ENCODE results near the gene PLPPR3.

PLPPR3 gene

DNA sequence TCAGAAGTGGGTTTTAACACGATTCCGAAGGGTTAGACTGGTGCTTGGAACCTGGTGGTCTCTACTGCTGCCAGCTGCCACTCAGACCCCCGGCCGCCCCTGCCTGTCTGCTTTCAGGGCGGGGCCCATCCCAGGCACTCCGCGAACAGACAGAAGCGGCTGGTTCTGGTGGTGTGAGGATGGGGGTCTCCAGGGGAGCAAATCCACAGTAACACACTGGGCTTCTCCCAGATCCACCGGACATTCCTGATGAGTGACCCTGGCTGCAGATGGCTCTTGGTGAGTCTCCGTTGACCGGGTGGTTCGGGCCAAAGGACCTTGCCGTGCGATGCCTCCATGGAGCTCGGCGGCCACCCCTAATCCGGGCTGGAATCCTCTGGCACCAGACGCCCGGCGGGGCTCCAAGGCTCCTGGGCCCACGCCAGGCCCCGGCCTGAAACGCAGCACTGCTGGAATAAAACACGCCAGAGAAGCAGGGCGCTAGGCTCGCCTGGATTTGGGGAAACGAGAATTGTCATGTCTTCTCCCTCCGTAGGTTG lies 26.6 kb downstream of the PLPPR3 start:
- DNase-seq: no peak

DNA sequence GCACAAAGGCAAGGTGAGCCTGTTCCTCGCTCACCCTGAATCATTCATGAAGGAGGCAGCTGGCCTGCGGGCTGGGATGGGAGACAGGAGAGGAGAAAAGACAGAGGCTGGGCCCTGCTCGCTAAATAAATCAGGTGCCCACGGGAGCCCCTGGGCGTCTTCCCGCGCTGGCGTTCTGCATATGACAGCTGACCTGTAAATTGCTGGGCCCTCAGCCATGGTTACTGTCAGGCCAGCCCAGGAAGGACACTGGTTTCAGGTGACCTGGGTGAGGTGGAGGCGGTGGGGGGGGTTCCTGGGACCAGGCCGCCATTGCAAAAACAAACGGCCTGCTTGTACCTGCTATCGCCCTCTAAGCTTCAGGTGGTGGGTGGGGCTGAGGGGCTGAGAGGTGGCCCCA lies 27.9 kb downstream of the PLPPR3 start:
- DNase-seq: no peak

GRCh38 chr19:792306-792885 lies 29.4 kb downstream of the PLPPR3 start:
- DNase-seq: no peak

DNA sequence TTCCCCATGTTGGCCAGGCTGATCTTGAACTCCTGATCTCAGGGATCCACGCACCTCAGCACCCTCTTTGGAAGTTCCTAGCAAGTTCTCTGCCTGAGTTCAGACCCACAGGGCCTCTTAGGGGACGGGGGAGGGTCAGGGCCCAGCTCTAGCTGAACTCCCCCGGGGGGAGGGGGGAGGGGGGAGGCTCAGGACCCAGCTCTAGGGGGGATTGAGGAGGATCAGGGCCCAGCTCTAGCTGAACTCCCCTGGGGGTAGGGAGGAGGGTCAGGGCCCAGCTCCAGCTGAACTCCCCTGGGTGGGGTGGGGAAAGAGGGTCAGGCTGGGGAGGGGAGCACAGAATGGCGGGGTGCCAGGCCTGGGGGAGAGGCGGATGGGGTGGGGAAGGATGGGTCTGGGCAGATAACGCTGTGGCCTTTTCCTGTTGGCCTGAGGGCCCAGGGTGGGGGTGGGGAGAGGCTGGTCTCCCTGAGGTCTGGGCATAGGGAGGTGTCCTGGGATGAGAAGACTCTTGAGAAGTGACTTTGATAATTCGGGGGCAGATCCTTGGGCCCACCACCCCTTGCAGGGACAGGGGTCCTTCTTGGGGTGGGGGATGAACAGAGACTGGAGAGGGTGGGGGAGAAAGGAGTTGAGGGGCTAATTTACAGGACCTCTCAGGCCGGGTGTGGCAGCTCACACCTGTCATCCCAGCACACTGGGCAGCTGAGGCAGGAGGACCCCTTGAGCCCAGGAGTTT lies 30.0 kb downstream of the PLPPR3 start:
- no peak for DNase-seq

DNA sequence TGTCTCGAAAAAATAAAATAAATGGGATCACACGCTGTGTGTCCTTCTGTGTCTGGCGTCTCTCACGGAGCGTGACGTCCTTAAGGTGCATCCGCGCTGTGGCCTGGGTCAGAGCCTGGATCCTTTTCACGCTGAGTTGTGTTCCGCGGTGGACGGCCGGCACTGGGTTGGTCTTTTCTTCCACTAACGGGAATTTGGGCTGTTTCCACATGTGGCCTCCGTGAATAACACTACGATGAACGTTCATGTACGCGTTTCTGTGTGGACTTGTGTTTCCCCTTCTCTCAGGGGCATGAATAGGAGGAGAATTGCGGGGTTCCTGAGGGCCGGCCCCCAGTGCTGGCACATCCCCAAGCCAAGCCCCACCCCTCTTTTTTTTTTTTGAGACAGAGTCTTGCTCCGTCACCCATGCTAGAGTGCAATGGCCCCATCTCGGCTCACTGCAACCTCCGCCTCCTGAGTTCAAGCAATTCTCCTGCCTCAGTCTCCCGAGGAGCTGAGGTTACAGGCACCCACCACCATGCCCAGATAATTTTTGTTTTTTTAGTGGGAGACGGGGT lies 30.7 kb downstream of the PLPPR3 start:
- no peak for DNase-seq

DNA sequence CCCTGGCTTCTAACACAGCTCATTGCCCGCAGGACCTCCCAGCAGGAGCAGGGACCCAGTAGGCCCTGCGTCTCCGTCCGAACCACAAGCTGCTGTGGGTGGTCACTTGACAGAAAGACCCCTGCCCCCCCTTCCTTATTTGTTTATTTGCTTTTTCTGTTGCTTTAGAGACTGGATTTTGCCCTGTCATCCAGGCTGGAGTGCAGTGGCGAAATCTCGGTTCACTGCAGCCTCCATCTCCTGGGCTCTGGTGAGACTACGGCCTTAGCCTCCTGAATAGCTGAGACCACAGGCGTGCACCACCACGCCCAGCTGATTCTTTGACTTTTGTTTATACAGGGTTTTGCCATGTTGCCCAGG lies 32.1 kb downstream of the PLPPR3 start:
- DNase-seq: no peak

DNA sequence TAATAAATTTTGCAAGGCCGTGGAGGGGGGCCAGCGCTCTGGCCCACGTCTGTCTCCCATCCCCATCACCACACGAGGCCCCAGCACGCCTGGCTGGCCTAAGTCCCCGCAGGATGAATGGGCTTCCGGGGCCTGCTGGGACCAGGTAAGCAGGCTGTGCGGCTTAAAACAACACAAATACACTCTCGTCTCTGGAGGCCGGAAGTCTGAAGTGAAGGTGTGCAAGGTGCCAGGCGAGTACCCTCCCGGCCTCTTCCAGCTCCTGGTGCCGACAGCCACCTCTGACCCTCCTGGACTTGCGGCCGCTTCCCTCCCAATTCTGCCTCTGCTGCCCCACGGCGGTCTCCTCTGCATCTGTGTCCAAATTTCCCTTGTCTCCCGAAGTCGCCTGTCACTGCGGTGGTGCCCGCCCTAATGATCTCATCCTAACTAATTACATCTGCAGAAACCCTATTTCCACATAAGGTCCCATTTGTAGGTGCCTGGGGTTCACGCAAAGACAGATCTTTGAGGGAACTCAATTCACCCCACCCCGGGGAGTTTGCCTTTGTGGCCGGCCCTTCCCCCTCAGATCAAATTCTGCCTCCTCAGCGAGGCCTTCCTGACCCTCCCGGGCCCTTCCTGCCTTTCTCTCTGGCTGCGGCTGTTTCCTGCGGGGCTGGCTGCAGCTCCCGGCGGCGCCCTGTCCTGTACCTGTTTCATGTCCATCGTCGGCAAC lies 32.6 kb downstream of the PLPPR3 start:
- DNase-seq: no peak

DNA sequence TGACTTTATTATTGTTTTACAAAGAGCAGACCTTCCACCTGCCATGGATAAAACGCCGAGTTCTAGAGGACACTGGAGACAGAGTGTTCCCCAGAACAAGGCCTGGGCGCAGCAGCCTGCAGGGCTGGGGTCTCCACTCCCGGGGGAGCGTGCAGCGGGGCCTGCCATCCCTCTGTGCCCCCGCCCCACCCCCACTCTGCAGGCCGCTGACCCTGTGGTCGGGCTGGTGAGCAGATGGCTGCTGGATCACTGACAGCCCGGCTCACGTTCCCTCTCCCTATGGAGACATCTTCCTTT lies 33.1 kb downstream of the PLPPR3 start:
- no peak for DNase-seq

DNA sequence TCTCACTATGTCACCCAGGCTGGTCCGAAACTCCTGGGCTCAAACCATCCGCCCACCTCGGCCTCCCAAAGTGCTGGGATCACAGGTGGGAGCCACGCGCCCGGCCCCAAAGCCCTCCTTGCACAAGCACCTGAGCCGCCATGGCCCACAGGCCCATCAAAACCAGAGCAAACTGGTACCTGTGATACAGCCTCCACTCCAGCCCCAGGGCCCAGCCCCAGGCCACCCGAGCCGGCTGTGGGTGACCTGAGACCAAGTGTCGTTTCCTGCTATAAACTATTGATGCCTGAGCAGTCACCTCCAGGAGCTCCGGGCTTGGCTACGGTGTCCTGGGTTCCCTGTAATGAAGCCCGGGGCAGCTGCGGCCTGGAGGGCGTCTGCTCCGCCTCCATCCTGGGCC lies 34.2 kb downstream of the PLPPR3 start:
- no peak for DNase-seq

GRCh38 chr19:784541-784940 lies 37.2 kb downstream of the PLPPR3 start:
- DNase-seq: no peak

- DNase-seq: no peak
Observed at GRCh38 chr19:782878-783668, 38.7 kb downstream of the PLPPR3 start.

DNA sequence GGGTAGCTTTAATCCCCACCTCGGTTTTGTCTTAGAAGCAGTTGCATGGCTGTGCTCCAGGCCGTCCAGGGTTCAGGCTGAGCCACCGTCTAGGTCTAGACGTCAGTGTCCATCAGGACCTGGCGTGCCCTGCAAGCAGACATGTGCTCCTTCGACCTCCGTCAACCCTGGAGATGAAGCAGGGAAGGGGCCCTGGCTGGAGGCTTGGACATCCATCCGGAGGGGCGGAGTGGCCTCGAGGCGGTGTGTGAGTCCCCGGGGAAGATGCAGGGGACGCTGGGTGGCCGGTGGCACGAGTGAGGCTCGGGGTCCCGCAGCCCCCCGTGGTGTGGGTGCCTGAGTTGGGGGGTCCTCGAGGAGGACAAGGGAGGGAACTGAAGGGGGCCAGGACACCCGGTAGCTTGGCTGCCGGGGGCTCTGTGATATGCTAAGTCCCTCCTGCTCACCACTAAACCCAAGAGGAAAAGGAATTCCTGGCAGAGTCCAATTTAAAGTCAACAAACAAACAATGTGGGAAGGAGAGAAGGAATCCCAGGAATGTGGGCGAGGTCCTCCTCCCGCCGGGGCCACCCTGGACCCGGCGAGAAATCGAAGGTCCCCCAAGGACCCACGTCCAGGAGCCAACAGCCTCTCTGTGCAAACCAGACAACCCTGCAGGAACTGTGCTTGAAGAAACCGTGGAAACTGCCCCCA lies 39.4 kb downstream of the PLPPR3 start:
- no peak for DNase-seq

- no peak for DNase-seq
Observed at GRCh38 chr19:781800-782184, 40.0 kb downstream of the PLPPR3 start.

DNA sequence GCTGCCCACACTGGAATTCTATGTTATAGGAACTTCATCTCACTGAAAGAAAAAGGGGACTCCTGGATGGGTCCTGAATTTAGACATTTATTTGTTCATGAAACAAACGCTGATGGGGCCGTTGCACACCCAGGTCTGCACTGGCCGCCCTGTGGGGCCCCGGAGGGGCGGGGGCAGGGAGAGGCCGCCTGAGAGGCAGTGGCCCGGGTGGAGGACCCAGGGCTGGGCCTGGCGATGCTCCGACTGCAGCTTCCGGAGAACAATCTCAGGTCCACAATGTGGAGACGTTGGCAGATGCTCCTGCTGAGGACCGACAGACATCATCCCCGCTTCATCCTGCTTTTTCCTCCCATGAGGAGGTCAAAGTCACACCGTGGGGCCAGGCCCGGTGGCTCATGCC lies 40.8 kb downstream of the PLPPR3 start:
- no peak for DNase-seq

GRCh38 chr19:778910-779653 lies 42.7 kb downstream of the PLPPR3 start:
- no peak for DNase-seq

GRCh38 chr19:776549-776948 lies 45.2 kb downstream of the PLPPR3 start:
- no peak for DNase-seq

- DNase-seq: no peak
Observed at GRCh38 chr19:772730-773436, 48.9 kb downstream of the PLPPR3 start.

- DNase-seq: no peak
Observed at GRCh38 chr19:772063-772462, 49.7 kb downstream of the PLPPR3 start.

DNA sequence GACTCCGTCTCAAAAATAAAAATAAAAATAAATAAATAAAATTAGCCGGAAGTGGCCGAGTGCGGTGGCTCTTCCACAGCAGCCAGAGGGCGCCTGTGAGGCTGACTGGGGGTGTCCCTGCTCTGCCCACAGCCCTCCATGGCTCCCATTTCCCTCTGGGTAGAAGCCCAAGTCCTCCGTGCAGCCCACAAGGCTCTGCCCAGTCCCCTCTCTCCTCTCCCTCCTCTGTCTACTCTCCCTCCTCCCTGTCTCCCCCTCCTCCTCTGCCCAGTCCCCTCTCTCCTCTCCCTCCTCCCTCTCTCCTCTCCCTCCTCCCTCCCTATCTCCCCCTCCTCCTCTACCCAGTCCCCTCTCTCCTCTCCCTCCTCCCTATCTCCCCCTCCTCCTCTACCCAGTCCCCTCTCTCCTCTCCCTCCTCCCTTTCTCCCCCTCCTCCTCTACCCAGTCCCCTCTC lies 50.4 kb downstream of the PLPPR3 start:
- DNase-seq: peak in 1 of 2 experiments; percentile 11

DNA sequence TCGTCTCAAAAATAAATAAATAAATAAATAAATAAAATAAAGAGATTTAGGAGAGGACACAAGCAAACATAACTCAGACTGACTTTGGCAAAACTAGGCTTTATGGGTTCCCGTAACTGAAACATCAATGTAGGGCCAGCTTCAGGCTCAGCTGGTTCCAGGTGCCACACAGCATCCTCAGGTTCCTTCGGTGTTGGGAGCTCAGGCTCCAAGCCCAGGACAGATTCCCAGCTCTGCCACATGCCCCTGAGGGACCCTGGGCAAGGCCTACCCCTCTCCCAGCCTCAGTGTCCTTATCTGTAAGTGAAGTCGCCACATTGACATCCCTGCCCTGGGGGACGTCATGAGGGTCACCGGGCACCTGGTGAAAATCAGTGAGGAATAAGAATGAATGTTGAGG lies 52.1 kb downstream of the PLPPR3 start:
- DNase-seq: no peak

DNA sequence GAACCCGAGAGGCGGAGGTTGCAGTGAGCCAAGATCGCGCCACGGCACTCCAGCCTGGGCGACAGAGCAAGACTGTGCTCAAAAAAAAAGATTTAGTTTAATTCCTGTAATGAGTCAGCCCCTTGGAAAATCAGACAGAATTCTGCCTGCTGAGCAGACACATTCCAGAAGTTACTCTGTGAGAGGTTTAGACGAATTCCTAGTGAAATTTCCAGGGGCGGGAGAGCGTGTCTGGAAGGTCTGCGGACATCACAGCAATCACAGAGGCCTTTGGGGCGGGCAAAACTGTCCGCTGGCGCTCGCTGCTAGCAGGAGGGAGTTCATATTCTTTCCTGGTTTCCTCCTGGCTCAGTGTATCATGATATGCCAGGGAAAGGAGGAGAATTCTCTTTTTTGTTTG lies 53.3 kb downstream of the PLPPR3 start:
- no peak for DNase-seq

All from NCI-H1930 (cell line).